GM18505 (cell line): ENCODE measurements around the gene BRD7.

ENCODE experiments used
- ATAC-seq: cut with Tn5 transposase; IDR thresholded peaks from one replicate; pipeline ENCODE4 v1.9.1; 2021; ENCODE audit not compliant: unreplicated experiment
- POLR2A ChIP-seq: IDR thresholded peaks from 4 replicates; pipeline ENCODE4 v1.6.1; 2011; ENCODE audit warnings: borderline replicate concordance; ENCODE audit not compliant: insufficient read depth, insufficient read length; ENCODE audit errors: extremely low read depth

Gene BRD7

DNA sequence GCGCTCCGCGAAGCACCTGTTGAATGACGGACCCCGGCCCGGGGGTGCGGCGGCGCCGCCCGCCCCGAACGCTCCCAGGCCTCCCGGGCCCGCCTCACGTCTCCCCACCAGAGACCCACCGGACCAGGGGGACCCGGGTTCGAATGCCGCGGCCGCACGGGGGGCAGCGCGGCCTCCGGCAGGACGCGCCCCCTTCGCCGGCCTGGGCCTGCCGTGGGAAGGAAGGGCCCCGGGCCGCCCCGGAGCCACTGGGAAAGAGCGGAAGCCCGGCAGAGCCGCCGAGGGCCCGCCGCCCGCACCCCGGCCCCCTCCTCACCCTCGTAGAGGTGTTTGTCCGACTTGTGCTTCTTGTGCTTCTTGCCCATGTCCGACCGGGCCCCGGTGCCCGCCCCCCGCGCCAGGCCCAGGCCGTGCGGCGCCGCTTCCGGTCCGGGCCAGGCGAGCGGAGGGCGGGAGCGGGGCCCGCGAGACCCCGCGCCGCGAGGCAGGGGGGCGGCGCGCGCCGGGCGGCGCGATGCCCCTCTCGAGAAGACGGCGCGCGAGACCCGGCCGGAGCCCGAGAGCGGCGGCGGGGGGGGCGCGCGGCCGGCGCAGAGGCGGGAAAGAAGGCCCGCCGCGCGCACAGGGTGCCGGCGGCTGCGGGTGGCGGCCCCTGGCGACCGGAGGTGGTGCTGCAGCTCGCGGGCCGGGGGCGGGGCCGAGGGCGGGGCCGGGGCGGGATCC lies at the start of gene BRD7:
Gene BRD7 (minus strand): TSS at position 579 of the 723 bp plus-strand sequence. CDS start 214 bp downstream, at position 365.
- peak; percentile 69 for ATAC-seq
- peak; percentile 39 for TF ChIP-seq POLR2A

DNA sequence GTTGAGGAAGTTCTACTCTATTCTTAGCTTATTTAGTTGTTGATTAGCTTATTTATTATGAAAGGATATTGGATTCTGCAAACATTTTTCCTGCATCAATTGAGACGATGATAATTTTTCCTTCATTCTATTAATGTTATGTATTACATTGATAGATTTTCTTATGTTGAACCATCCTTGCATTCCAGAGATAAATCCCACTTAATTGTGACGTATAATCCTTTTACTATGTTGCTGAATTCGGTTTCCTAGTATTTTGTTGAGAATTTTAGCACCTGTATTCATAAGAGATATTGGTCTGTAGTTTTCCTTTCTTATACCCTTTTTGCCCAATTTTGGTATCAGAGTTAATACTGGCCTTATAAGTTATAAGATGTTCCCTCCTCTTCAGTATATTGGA lies 47.6 kb upstream of the BRD7 start:
- no peak for ATAC-seq
- no peak for TF ChIP-seq POLR2A

DNA sequence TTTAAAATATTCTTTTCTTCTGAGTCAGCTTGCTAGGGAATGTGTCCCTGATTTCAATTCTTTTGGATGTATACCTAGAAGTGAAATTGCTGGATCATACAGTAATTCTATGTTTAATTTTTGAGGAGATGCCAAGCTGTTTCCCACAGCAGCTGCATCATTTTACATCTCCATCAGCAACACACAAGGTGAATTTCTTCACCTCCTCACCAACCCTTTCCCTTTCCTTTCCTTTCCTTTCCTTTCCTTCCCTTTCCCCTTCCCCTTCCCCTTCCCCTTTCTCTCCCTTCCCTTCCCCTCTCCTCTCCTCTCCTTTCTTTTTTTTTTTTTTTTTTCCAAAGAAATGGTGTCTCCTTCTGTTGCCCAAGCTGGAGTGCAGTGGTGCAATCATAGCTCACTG lies 45.4 kb upstream of the BRD7 start:
- no peak for ATAC-seq
- no peak for TF ChIP-seq POLR2A

DNA sequence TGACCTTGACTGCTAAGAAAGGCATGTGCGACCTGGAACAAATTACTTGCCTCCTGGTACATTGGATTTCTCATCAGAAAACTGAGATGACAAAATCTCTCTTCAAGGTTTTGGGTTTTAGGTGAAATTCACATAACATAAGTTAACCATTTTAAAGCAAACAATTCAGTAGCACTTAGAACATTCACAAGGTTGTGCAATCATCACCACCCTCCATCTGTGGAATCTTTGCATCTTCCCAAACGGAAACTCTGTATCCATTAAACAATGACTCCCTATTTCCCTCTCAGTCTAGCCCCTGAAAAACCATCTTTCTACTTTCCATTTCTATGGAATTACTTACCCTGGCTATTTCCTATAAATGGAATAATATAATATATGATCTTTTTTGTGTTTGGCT lies 42.2 kb upstream of the BRD7 start:
- no peak for ATAC-seq
- no peak for TF ChIP-seq POLR2A

DNA sequence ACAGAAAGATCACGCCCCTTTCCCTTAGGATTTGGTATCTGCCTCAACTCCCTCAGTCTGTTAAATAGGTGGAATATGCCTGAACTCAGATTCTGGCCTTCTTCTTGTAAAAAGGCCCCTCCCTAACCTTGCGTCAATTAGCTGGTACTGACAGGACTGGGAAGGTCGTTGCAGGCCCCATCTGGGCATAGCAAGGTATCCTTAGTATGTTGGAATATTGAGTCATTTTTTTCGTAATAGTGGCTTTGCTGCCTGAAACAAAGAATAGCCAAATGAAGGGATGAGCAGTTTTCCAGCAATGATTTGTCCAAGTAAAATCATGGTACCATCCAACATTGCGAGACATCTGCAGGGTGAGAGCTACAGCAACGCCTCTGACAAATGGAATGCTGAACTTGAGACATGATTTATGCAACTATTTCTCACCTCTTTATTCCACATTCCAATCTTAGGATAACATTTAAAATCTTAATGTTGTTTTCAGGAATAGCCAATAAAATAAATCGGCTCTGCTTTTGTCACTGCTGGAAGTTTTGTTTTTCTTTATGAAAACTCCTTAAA lies 39.3 kb upstream of the BRD7 start:
- no peak for ATAC-seq

DNA sequence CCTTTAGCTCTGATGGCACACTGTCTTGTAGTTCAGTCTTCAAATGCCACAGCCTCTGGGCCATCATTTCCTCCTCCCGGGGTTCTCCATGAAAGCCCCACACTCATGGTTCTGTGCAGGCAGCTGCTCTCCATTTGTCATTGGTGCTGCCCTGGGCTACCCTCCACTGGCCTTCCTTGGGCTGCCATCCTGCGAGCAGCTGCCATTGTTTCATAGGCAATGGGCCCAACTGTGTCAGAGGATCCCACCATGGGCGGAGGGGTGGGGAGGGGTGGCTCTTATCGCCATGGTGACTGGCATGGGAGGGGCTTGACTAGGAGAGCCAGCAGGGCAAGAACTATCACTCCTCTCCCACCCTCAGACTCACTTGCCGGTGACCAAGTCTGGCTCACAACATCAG lies 38.6 kb upstream of the BRD7 start:
- no peak for ATAC-seq
- no peak for TF ChIP-seq POLR2A

More for the DNA sequence above, 39.3 kb upstream of the BRD7 start:
- TF ChIP-seq POLR2A: no peak

DNA sequence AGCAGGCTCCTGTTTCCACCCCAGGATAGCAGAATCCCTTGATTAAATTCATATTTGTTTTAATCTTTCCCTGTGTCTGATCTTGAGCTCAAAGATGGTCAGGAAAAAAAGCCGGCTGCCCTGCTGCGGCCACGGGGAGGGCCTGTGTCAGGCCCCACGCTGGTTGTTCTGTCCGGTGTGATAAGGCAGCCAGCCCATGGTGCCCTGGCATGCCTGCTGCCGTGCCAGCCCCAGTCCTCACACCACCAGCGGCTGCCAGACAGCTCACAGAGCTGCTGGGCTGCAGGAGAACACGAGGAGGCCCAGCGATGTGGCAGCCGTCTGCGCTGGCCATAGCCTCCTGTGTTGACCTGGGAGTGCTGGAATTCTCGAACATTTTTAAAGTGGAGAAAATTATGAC lies 34.7 kb upstream of the BRD7 start:
- no peak for ATAC-seq
- TF ChIP-seq POLR2A: no peak

DNA sequence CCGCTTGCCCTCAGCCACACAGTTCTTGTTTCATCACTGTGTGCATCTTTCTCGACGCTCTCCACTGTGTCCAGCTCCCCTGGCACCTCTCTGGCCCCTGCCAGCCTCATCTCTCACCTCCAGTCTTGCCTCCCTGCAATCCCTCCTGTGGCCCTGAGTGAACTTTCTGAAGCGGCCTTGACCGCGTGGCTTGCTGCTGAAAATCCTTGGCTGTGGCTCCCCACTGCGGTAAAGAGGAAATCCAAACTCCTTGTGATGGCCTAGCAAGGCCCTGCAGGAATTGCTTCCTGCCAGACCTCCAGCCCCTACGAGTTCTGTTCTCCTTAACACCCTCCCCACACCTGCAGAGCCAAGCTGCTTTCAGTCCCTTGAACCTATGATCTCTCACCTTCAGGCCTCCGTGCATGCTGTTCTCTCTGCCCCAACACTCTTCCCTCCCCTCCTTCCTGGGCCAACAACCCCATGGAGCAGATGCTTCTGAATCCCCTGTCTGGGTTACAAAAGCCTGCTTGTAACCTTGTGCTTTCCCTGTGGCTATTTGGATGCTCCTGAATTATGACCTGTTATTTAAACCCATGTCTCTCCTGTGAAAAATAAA lies 33.6 kb upstream of the BRD7 start:
- no peak for TF ChIP-seq POLR2A
- ATAC-seq: no peak

DNA sequence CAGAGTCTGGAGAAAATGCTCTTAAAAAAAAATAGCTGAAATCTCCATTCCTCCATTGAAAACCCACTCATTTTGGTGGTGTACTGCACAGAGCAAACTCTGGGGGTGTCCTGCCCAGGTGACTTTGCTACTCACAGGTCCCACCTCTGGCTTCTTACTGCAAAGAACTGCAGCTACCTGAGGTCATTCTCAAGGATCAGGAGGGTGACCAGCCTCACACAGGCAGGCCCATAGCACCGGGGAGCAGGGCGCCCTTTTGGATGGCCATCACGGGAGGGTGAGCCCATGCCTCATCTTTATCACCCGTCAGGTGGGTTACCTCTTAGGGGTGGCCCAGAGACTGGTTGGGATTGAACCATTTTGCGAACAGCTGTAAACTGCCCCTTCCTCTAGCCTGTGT lies 32.6 kb upstream of the BRD7 start:
- no peak for TF ChIP-seq POLR2A
- ATAC-seq: no peak

DNA sequence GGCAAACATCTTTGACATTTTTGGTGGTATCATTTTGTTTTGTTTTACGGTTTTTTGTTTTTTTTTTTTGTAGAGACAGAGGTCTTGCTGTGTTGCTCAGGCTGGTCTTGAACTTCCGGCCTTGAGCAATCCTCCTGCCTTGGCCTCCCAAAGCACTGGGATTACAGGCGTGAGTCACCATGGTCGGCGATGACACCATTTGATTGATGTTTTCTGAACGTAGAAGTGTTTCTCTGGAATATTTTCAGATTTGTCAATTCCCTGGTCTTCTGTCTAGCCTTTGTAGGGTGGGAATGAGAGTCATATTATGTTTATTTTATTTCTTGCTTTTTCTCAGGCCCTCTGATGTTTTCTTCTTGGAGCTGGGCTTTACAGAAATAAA lies 32.2 kb upstream of the BRD7 start:
- ATAC-seq: no peak
- no peak for TF ChIP-seq POLR2A

DNA sequence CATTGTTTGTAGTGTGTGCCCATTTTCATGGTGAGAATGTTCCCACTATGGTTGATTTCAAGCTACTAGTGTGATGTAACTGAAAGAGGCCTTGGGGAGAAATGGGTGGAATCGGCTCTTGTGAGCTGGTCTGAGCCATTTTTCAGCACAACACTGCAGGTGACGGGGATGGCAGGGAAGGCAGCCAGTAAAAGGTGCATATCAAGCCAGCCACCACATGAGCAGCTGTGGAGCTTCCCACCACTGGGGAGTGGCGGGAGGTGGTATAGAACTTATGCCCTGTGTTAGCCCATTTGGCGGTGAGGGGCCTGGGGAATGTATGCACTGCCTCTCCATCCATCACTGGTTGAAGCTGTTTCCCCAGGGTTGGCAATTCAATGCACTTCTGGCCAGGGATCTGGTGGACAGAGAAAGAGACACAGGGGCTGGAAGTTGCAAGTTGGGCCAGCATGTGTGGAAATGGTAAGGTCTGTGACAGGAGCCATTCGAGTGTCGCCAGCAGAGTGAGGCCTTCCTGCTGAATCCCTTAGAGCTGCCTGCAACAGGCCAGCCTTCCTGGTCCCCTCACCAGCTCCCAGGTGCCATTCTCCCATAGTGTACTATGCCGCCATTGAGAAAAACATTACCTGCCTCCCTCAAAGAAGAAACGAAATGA lies 31.7 kb upstream of the BRD7 start:
- ATAC-seq: no peak
- TF ChIP-seq POLR2A: no peak

DNA sequence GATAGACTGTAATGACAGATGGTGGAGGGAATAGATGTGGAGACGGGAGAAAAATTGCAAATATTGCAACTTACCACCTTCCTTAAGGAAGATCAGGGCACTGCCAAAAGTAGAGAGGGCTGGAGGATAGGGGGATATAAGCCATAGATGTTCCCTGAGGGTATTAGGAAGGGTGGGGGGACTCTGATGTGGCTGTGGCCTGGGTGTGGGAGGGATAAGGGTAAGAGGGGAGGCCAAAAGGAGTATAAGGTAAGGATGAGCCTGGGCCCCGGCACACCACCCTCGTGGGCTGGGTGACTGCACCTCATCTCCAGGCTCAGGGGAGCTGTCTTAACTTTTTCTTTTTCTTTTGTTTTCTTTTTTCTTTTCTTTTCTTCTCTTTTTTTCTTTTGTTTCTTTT lies 30.6 kb upstream of the BRD7 start:
- TF ChIP-seq POLR2A: no peak
- no peak for ATAC-seq

DNA sequence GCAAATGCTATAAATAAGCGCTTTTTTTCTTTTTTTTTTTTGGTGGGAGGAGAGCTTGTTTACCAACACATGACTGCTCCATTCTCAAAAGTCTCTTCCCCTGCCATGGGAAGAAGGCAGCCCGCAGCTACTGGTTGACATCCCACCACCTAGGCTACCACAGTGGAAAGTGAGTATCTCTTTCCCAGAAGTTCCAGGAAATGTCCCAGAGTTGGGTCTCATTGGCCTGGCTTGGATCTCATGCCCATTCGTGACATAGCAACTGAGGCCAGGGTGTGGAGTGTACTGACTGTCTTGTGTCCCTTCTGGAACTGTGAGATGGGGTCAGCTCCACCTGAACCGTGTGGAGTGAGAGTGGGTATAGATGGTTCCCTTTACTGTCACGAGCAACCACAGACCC lies 29.5 kb upstream of the BRD7 start:
- no peak for TF ChIP-seq POLR2A
- ATAC-seq: no peak
